ENCODE measurements around the gene IRF6.
A peak's percentile ranks its signal among the peaks of the same experiment; 100 is the strongest.

The IRF6 gene

DNA sequence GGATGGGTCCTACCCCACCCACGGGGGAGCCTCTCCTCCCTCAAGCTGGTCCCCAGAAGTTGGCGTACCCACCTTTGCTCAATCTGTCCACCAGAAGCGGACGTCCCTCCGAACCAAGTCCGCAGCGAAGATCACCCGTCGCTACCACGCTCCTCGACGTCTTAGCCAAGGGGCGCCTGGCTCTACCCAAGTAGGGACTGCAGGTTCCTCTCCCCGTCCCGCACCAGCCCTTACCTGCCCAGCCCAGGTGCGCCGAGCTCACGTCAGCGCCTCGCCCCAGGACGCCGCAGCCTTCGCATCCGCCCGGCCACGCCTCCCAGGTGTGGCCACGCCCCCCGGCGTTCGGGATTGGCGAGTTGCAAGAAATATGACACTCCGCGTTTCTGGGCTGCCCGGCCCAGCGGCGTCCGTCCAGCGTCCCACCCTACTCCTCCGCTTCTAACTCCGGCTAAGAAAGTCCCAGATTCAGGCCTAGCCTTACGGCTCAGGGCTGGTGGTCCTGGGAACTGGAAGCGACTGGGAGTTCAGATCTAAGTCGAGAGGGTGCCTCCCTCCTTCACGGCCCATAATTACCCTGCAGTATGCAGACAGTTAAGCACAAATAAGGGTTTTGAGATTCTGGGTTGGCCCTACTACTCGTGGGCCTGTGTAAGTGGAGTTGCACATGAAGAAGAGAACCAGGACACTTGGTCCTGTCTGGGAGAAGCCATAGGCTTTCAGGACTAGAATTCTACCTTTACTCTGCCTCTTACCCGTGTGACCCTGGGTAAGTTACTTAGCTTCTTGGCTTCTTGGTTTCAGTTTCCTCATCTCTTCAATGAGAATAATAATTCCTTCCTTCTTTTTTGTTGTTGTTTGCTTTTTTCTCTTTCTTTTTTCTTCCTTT lies at the start of gene IRF6:
Gene IRF6, minus strand, starts transcription at position 268 of the 886 bp plus-strand sequence. CDS start 4,729 bp downstream, outside the sequence.
- peak in 1 of 10 donors; percentile 86 for DNase-seq
- intact Hi-C loops (cut with DNase I) = no loop called here

DNA sequence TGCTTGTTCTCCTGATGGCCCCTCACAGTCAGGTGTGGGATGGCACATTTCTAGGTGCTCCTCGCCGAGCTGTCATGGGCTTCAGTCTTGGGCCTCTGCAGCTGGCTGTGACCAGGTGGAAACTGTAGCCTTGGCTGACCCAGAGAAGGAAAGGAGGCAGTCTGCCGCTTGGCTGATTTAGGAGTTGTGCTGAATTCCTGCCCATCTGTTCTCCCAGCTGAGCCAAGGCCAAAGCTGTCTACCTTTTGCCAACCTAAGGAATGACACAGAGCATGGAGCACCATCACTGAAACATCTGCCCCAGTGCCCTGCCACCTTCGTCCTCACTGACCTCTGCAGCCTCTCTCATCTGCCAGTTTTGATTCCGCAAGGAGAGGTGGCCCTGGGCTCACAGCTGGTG lies 49.7 kb upstream of the IRF6 start:
- intact Hi-C loops (cut with DNase I) = no loop called here
- DNase-seq = peak in 1 of 10 donors; percentile 72

- intact Hi-C loops (cut with DNase I) = no loop called here
Observed at GRCh38 chr1:209855006-209855405, 49.1 kb upstream of the IRF6 start.

GRCh38 chr1:209854196-209854595 lies 48.3 kb upstream of the IRF6 start:
- intact Hi-C loops (cut with DNase I) = no loop called here
- DNase-seq = peak in 3 of 10 donors; percentile 36 to 88 (median 41)

More at GRCh38 chr1:209855006-209855405, 49.1 kb upstream of the IRF6 start:
- DNase-seq = peak in 1 of 10 donors; percentile 31

DNA sequence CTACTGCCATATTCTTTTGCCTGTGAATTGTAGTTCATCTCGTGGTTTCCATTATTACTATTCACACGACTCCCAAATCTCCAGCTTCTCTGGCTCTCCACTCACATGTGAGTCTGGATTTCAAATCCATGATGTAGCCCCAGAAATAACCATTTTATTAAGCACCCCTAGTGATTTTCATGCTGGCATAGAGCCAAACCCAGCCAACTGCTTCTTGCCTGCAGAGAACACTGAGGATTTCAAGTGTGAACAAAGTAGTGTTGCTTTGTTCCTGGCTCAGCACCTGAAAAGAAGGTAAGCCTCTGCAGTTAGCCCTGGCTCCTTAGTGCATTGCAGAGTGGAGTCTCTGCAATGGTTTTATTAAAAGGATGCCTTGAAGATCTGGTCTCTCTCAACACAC lies 47.7 kb upstream of the IRF6 start:
- intact Hi-C loops (cut with DNase I) = no loop called here

DNA sequence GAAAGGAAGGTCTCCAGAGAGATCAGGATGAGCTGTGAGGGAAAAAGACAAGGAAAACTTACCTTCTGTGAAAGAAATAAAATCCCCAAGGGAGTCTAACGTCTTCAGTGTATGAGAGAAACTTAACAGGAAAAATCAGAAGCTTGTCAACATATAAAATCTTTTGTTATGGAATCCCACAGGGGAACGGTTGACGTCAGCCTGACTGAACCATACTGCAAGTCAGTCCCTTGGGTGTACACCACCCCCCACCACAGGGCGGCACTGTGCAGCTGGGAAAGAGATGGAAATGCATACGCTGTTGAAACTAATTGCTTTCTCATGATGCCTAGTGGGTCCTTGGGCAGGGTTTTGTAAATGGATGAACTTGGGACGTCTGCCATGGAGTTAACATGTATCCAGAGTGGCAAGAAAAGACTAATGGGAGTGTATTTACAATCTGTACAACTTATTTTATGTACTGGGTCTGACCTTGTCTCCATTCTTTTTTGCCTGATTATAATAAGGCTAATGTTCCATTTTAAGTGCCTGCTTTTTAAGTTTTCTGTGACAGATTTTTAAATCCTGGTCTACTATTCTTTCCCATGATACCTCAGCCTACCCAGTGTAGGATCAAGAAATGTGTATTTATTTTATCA lies 44.5 kb upstream of the IRF6 start:
- peak; percentile 61 to 98 (median 84) for DNase-seq
- intact Hi-C loops (cut with DNase I) = no loop called here

More for the DNA sequence above, 47.7 kb upstream of the IRF6 start:
- DNase-seq = no peak

DNA sequence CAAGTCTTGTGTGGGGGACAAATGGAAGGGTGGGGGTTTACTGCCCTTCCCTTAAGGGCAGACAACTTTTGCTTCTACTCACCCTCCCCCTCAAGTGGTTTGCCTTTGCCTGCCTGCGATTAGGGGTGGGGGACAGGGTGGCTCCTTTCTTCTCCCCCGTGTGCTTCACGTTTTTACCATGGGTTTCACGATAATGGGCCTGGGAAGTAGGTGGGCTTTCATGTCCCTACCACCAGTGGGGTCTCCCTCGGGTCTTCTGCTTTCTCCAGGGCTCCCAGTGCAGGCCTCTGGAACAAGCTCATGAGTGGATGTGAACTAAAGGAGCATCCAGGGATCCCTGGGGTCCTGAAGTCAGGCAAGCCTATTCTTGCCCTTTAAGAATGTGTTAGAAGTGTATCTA lies 43.4 kb upstream of the IRF6 start:
- peak in 1 of 10 donors; percentile 61 for DNase-seq
- intact Hi-C loops (cut with DNase I) = no loop called here

GRCh38 chr1:209845408-209845725 lies 39.4 kb upstream of the IRF6 start:
- intact Hi-C loops (cut with DNase I) = no loop called here
- no peak for DNase-seq

GRCh38 chr1:209844695-209845407 lies 38.9 kb upstream of the IRF6 start:
- DNase-seq = no peak
- intact Hi-C loops (cut with DNase I) = no loop called here

DNA sequence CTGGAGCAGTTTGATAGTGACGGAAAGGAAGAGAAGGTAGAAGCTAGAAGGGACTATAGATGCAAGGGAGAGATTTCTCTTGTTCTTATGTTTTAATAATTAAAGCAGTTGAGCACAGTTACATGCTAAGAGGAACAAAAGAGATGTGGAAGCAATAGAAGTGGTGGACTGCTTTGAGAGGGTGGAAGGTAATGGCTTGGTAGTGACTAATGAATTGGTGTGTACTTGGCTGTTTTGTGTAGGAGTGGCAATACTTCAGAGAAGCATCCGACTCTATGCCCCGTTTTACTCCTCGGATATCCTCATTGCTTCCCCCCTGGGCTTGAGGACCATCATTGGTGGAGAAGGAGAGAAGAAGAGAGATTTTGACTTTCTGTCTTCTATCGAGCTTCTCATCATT lies 34.7 kb upstream of the IRF6 start:
- intact Hi-C loops (cut with DNase I) = no loop called here
- no peak for DNase-seq

GRCh38 chr1:209839875-209840546 lies 34.1 kb upstream of the IRF6 start:
- intact Hi-C loops (cut with DNase I) = loop anchor here (1.0 kb wide), 1 partner anchor 9 kb away; no protein-coding TSS in a partner anchor
- DNase-seq = no peak

GRCh38 chr1:209838537-209838936 lies 32.6 kb upstream of the IRF6 start:
- no peak for DNase-seq
- intact Hi-C loops (cut with DNase I) = no loop called here

- intact Hi-C loops (cut with DNase I) = no loop called here
- no peak for DNase-seq
Observed at GRCh38 chr1:209837671-209838070, 31.7 kb upstream of the IRF6 start.

DNA sequence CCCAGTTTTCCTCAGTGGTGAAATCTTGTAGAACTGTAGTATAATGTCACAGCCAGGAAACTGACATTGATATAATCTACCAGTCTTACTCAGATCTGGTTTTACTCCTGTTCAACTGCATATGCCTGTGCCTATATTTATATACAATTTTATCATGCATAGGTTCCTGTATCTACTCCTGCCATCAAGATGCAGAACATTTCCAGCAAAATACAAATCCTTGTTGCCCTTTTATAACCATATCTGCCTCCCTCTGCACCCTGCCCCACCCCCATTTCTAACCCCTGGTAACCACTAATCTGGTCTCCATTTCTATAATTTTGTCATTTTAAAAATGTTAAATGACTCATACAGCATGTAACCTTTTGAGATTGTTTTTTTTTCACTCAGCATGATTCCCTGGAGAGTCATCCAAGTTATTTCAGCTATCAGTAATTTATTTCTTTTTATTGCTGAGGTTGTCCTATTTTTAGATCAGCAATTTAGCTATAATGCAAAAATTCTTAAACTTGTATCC lies 29.9 kb upstream of the IRF6 start:
- no peak for DNase-seq
- intact Hi-C loops (cut with DNase I) = no loop called here

DNA sequence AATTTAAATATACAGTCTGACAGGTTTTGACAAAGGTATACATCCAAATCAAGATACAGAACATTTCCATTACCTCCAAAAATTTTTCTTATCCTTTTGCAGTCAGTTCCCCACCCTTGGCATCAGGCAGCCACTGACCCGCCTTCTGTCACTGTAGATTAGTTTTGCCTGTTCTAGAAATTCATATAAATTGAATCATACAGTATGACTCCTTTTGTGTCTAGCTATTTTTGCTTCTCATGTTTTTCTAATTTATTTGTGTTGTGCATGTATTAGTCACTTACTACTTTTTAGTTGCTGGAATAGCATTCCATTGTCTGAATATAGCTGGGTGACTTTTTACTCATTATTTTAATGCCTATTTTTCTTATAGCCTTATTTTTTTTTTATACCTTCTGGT lies 25.7 kb upstream of the IRF6 start:
- intact Hi-C loops (cut with DNase I) = loop anchor here (1.0 kb wide), 1 partner anchor 8 kb away; no protein-coding TSS in a partner anchor
- no peak for DNase-seq

DNA sequence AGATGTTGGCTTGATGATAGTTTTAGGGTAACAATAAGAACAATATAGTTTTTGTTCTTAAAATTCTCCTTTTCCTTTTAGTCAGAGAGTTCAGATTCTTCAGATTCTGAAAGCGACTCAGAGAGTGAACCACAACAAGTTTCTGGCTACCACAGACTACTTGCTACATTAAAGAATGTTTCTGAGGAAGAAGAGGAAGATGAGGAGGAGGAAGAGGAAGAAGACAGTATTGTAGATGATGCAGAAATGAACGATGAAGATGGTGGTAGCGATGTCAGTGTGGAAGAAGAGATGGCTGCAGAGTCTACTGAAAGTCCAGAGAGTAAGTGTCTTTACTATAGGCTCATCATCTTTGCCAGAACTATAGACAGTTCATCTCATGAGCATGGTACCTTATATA lies 24.8 kb upstream of the IRF6 start:
- intact Hi-C loops (cut with DNase I) = loop anchor here (1.0 kb wide), 1 partner anchor 9 kb away; no protein-coding TSS in a partner anchor
- DNase-seq = no peak

DNA sequence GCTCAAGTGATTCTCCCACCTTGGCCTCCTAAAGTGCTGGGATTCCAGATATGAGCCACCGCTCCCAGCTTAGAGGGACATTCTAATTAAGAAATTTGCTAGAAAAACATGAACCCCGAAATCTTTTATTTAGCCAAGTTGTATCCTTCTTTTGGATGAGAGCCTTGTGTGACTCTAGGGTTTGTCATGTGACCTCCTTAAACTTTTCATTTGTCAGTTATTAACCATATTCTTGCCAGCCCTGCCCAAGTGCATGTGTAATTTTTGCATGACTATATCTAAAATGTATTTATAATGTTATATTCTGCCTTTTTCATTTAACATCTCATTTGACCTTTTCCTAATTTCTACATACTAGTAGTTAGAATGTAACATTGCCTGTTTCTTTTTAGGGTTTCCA lies 23.8 kb upstream of the IRF6 start:
- DNase-seq = no peak
- intact Hi-C loops (cut with DNase I) = no loop called here

DNA sequence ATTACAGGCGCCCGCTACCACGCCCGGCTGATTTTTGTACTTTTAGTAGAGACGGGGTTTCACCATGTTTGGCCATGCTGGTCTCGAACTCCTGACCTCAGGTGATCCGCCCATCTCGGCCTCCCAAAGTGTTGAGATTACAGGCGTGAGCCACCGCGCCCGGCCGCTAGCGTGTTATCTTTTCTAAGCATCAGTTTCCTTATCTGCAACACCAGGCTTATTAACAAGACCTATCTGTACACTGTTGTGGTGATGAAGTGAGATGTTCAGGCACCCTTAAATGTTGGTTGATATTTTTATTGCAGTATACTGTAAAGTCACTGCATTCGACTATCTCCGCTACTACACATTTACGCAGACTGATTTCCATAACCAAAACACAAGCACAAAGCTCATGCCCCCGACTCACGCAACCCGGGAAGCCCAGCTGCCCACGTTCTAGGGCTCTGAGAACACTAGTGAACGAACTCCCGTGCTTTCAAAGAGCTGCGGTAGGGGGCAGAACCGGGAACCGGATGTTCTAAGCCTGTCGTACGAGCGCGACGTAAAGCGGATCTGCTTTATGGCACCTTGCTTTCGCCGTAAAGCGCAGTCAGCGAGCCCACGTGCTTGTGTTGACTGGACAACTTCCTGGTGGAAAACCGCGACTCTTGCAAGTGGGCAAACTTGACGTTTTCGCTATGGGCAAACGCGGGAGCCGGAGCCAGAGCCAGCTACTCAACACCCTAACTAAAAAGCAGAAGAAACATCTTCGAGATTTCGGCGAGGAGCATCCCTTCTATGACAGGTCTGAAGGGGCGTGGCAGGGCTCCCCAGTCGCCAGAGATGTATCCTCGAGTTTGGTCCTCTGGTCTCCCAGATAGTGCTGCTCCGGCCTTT lies 21.7 kb upstream of the IRF6 start, which contains the start of gene UTP25:
Gene UTP25, plus strand, starts transcription at position 589 of the 879 bp plus-strand sequence. Its CDS starts 92 bp downstream, at position 681.
- DNase-seq = peak; percentile 80 to 98 (median 89)
- intact Hi-C loops (cut with DNase I) = loop anchor here (2.0 kb wide), 1 partner anchor 43 kb away; the partner anchor contains the start of gene C1orf74
